Activated CD8-positive, alpha-beta memory T cell treated with anti-CD3 and anti-CD28 coated beads, Interleukin-2, amount 50 U/mL, for 1 hour (primary cell): Measurements from ENCODE around the gene VPS33B.
"Not testable (repeated sequence)": the region's sequence is repeated elsewhere in the genome, so short reads cannot be mapped to it uniquely, and the experiment has no call there.

Source experiments
- DNase-seq: peaks from one replicate; pipeline ENCODE4 v3.0.0-alpha.2; 2020; ENCODE audit errors: extremely low read depth

Gene VPS33B

GRCh38 chr15:91022075-91022831 lies at the start of gene VPS33B:
Gene VPS33B (minus strand): TSS chr15:91022594. CDS start chr15:91022249, 345 bp downstream.
- peak; percentile 40 for DNase-seq

- no peak for DNase-seq
These were observed 49.8 kb upstream of the VPS33B start for GRCh38 chr15:91072161-91072560.

GRCh38 chr15:91070872-91071271 lies 48.5 kb upstream of the VPS33B start:
- DNase-seq, result no peak

- no peak for DNase-seq
These were observed 46.6 kb upstream of the VPS33B start for GRCh38 chr15:91068966-91069365.

- DNase-seq, result no peak
These were observed 46.0 kb upstream of the VPS33B start for GRCh38 chr15:91068436-91068835.

GRCh38 chr15:91067036-91067435 lies 44.6 kb upstream of the VPS33B start:
- no peak for DNase-seq

GRCh38 chr15:91065505-91065904 lies 43.1 kb upstream of the VPS33B start:
- DNase-seq, result no peak

- DNase-seq, result no peak
These were observed 39.6 kb upstream of the VPS33B start for GRCh38 chr15:91061997-91062396.

GRCh38 chr15:91061230-91061629 lies 38.8 kb upstream of the VPS33B start:
- DNase-seq, result no peak

GRCh38 chr15:91055548-91056331 lies 33.3 kb upstream of the VPS33B start:
- no peak for DNase-seq

- DNase-seq, result no peak
These were observed 32.4 kb upstream of the VPS33B start for GRCh38 chr15:91054816-91055215.

- no peak for DNase-seq
These were observed 28.9 kb upstream of the VPS33B start for GRCh38 chr15:91051248-91051647.

GRCh38 chr15:91050128-91050455 lies 27.7 kb upstream of the VPS33B start:
- DNase-seq, result no peak

- no peak for DNase-seq
These were observed 27.2 kb upstream of the VPS33B start for GRCh38 chr15:91049378-91050127.

- DNase-seq, result no peak
These were observed 25.3 kb upstream of the VPS33B start for GRCh38 chr15:91047545-91048199.

GRCh38 chr15:91046056-91046455 lies 23.7 kb upstream of the VPS33B start:
- not testable (repeated sequence) for DNase-seq

- DNase-seq, result no peak
These were observed 22.7 kb upstream of the VPS33B start for GRCh38 chr15:91045065-91045464.

GRCh38 chr15:91043202-91043874 lies 20.9 kb upstream of the VPS33B start:
- DNase-seq, result no peak

GRCh38 chr15:91040856-91041255 lies 18.5 kb upstream of the VPS33B start:
- DNase-seq, result no peak

- DNase-seq, result no peak
These were observed 17.6 kb upstream of the VPS33B start for GRCh38 chr15:91039996-91040395.
